ENCODE data around the gene SART3. TPM values are rescaled to one million over a fixed set of nuclear protein-coding genes. Genes with fewer than 3 reads are reported as not detected.

SART3 gene
- total RNA-seq, 4 donors from 2014 or later = 37.0 to 68.7 (median 48.2) TPM

DNA sequence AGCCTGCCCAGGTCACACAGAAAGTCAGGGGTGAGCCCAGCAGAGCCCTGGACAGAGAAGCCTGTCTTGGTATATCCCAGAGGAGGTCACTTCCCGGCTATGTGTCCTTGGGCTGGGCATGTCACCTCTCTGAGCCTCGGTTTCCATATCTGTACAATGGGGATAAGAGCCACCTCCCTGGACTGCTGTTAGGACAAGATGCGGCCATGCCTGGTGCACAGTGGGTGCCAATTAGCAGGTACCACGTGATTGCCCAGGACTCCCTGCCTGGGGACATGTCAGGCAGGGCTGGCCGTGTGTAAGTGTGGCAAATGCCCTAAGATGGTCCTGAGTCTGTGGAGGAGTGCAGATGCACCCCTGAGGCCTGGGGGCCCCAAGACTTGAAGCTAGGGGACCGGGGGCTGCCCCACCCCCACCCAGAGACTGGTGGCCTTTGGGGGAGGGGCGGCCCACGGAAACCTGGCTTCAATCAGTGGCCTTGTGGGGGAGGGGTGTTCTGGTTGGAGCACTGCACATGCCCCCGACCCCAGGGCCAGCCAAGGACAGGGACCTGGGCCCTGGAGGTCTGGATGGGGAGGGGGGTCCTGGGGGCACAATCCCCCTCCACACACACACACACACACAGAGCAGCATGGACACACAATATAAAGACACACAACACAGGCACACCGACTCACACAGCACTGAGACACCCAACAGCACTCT is 36.0 kb upstream of the SART3 start:
- Histone ChIP-seq H3K27me3 (no peaks in the 10 kb centered on the region), H3K36me3 (no peaks in the 10 kb centered on the region), H3K27ac (peak overlapping the region in 1 of 4 donors; percentile 39), H3K4me1 (peaks cover 0 to 5% (median 0%) of the 10 kb centered on the region in 3 donors), H3K9me3 (no peaks in the 10 kb centered on the region), H3K4me3 (peak overlapping the region in 3 of 4 donors; percentile 25 to 55 (median 36))
- no peak for DNase-seq
- intact Hi-C loops (cut with DNase I) = no loop called here
- WGBS, 2 donors = 60 to 68% methylated on average over 1 to 2 of the region's 10 CpGs
- TF ChIP-seq, protein P1, sequence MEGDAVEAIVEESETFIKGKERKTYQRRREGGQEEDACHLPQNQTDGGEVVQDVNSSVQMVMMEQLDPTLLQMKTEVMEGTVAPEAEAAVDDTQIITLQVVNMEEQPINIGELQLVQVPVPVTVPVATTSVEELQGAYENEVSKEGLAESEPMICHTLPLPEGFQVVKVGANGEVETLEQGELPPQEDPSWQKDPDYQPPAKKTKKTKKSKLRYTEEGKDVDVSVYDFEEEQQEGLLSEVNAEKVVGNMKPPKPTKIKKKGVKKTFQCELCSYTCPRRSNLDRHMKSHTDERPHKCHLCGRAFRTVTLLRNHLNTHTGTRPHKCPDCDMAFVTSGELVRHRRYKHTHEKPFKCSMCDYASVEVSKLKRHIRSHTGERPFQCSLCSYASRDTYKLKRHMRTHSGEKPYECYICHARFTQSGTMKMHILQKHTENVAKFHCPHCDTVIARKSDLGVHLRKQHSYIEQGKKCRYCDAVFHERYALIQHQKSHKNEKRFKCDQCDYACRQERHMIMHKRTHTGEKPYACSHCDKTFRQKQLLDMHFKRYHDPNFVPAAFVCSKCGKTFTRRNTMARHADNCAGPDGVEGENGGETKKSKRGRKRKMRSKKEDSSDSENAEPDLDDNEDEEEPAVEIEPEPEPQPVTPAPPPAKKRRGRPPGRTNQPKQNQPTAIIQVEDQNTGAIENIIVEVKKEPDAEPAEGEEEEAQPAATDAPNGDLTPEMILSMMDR (IDR thresholded peaks at IDR 0.05) = no peak
- no peak for TF ChIP-seq POLR2A (IDR thresholded peaks at IDR 0.05)

DNA sequence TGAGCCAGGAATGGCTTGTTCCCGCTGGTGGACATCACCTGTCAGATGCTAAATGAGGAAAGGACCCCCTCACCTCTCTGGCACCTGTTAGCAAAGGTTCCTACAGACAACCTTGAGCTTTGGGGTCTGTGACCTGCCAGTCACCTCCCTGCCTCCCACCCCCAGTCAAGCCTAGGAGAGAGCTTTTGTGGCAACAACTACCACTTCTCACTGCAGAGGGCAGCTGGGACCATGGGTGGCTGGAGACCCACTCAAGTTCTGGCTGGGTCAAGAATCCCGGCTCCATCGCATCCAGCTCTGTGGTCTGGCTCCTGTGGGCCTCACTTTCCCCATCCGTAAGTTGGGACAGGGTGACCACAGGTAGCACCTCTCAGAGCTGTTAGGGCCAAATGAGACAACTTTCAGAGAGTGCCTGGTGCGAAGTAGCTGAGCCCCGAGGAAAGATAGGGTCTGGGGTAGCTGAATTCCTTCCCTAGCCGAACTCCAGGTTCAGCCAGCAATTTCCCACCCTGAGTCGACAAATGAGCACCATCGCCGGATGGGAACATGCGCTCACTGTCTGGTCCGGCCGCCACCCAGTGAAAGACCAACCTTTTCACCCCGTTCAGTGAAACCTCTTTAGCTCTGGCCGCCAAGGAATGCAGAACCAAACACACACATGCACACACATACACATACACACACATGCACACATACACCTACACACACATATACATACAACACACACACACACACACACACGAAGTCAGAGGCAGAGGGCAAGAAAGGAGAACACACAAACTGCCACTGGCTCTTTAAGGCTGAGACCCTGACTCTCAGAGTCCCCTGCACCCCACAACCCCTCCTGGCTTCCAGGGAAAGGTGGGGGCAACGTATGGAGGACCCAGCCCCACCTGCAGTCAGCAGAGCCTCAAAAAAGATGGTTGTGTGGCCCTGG is 35.0 kb upstream of the SART3 start:
- 70 to 71% methylated on average over 13 to 17 of the region's 17 CpGs for WGBS, 2 donors
- Histone ChIP-seq H3K4me1 (peaks cover 0 to 5% (median 0%) of the 10 kb centered on the region in 3 donors), H3K27ac (peak overlapping the region in 1 of 4 donors; percentile 39), H3K27me3 (no peaks in the 10 kb centered on the region), H3K36me3 (no peaks in the 10 kb centered on the region), H3K4me3 (peak overlapping the region in 2 of 4 donors; percentile 36 to 55), H3K9me3 (no peaks in the 10 kb centered on the region)
- intact Hi-C loops (cut with DNase I) = no loop called here
- DNase-seq = no peak
- TF ChIP-seq, protein P1 (IDR thresholded peaks at IDR 0.05) = no peak
- TF ChIP-seq POLR2A (IDR thresholded peaks at IDR 0.05) = no peak

DNA sequence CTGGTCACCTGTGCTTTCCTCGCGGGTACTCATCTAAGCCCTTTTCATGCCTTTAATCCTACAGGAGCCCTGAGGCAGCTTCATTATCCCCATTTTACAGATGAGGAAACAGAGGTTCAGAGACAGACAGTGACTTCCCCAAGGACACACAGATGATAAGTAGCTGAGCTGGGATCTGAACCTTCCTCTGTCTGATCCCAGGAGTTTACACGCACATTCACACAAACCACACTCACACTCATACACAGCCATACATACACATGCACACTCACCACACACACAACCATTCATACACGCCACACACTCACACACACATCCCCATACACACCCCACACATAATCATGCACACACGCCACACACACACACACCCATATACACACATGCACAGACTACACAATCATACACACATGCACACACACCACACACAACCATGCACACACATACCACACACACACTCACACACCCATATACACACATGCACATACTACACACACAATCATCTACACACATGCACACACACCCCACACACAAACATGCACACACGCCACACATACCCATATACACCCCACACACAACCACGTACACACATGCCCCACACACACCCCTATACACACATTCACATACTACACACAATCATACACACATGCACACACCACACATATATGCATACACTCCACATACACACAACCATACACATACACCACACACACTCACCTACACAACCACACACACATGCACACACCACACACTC is 34.2 kb upstream of the SART3 start:
- 80 to 91% methylated on average over 7 of the region's 7 CpGs for WGBS, 2 donors
- peaks cover 0 to 5% (median 0%) of the 10 kb centered on the region in 3 donors for H3K4me1 ChIP-seq
- no peaks in the 10 kb centered on the region for H3K36me3 ChIP-seq
- intact Hi-C loops (cut with DNase I) = no loop called here
- H3K9me3 ChIP-seq = no peaks in the 10 kb centered on the region
- H3K27ac ChIP-seq = no peak overlapping the region
- TF ChIP-seq, protein P1 (IDR thresholded peaks at IDR 0.05) = no peak
- no peak for TF ChIP-seq POLR2A (IDR thresholded peaks at IDR 0.05)
- no peaks in the 10 kb centered on the region for H3K27me3 ChIP-seq
- no peak for DNase-seq
- no peak overlapping the region for H3K4me3 ChIP-seq

DNA sequence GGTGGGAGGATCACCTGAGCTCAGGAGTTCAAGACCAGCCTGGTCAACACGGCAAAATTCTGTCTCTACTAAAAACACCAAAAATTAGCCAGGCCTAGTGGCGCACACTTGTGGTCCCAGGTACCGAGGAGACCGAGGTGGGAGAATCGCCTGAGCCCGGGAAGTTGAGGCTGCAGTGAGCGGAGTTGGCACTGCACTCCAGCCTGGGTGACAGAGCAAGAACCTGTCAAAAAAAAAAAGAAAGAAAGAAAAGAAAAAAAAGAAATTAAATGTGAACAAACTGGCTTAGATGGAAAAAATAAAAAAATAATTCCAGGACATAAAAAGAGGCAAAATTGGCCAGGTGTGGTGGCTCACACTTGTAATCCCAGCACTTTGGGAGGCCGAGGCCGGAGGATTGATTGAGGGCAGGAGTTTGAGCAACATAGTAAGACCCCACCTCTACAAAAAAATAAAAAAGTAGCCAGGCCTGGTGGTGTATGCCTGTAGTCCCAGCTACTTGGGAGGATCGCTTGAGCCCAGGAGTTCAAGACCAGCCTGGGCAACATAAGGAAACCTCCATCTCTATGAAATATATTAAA is 33.4 kb upstream of the SART3 start:
- Histone ChIP-seq H3K9me3 (no peaks in the 10 kb centered on the region), H3K36me3 (no peaks in the 10 kb centered on the region), H3K4me3 (no peak overlapping the region), H3K27me3 (peaks cover 0 to 5% (median 0%) of the 10 kb centered on the region in 4 donors), H3K27ac (no peak overlapping the region), H3K4me1 (peaks cover 0 to 8% (median under 1%) of the 10 kb centered on the region in 3 donors)
- WGBS, 2 donors = 91 to 96% methylated on average over 10 of the region's 10 CpGs
- no peak for DNase-seq
- intact Hi-C loops (cut with DNase I) = no loop called here
- TF ChIP-seq, protein P1 (IDR thresholded peaks at IDR 0.05) = no peak
- TF ChIP-seq POLR2A (IDR thresholded peaks at IDR 0.05) = no peak

All from esophagus squamous epithelium (tissue), 5 donors.